Stimulated activated CD4-positive, alpha-beta T cell treated with anti-CD3 and anti-CD28 coated beads, Interleukin-12 subunit alpha, Interleukin-12 subunit beta, amount 100 ng/mL, for 4 hours (primary cell): Measurements from ENCODE around the gene CSNK1E.
"Not testable (repeated sequence)": the region's sequence is repeated elsewhere in the genome, so short reads cannot be mapped to it uniquely, and the experiment has no call there.

Experiments
- DNase-seq: peaks from one replicate; pipeline ENCODE4 v3.0.0-alpha.2; 2020

The CSNK1E gene

GRCh38 chr22:38317122-38317994 lies at the start of gene CSNK1E:
Gene CSNK1E, minus strand, starts transcription at chr22:38317433. Its CDS starts 3,276 bp downstream, at chr22:38314157.
- DNase-seq: peak; percentile 73

- DNase-seq: not testable (repeated sequence)
These were observed 48.6 kb upstream of the CSNK1E start for GRCh38 chr22:38365829-38366228.

- not testable (repeated sequence) for DNase-seq
These were observed 47.9 kb upstream of the CSNK1E start for GRCh38 chr22:38365174-38365573.

GRCh38 chr22:38360560-38360959 lies 43.3 kb upstream of the CSNK1E start:
- DNase-seq: not testable (repeated sequence)

- DNase-seq: not testable (repeated sequence)
These were observed 42.6 kb upstream of the CSNK1E start for GRCh38 chr22:38359817-38360216.

- DNase-seq: not testable (repeated sequence)
These were observed 40.7 kb upstream of the CSNK1E start for GRCh38 chr22:38357971-38358370.

- DNase-seq: no peak
These were observed 38.0 kb upstream of the CSNK1E start for GRCh38 chr22:38355275-38355674.

- DNase-seq: no peak
These were observed 36.5 kb upstream of the CSNK1E start for GRCh38 chr22:38353701-38354100.

GRCh38 chr22:38353142-38353629 lies 36.0 kb upstream of the CSNK1E start:
- peak; percentile 72 for DNase-seq

- no peak for DNase-seq
These were observed 35.2 kb upstream of the CSNK1E start for GRCh38 chr22:38352436-38352835.

- DNase-seq: no peak
These were observed 33.5 kb upstream of the CSNK1E start for GRCh38 chr22:38350444-38351359.

GRCh38 chr22:38348751-38349496 lies 31.7 kb upstream of the CSNK1E start:
- DNase-seq: no peak

- no peak for DNase-seq
These were observed 30.9 kb upstream of the CSNK1E start for GRCh38 chr22:38347944-38348750.

GRCh38 chr22:38347181-38347943 lies 30.1 kb upstream of the CSNK1E start:
- DNase-seq: no peak

GRCh38 chr22:38346506-38346905 lies 29.3 kb upstream of the CSNK1E start:
- DNase-seq: no peak

GRCh38 chr22:38345782-38346181 lies 28.5 kb upstream of the CSNK1E start:
- no peak for DNase-seq

- DNase-seq: not testable (repeated sequence)
These were observed 22.7 kb upstream of the CSNK1E start for GRCh38 chr22:38339893-38340292.

GRCh38 chr22:38338772-38339379 lies 21.6 kb upstream of the CSNK1E start:
- no peak for DNase-seq

GRCh38 chr22:38336699-38337098 lies 19.5 kb upstream of the CSNK1E start:
- DNase-seq: no peak

- DNase-seq: no peak
These were observed 17.8 kb upstream of the CSNK1E start for GRCh38 chr22:38335077-38335476.
